Lower leg skin (tissue), 4 donors: Measurements from ENCODE around the gene ASTL. TPM values are rescaled to one million over a fixed set of nuclear protein-coding genes. Genes with fewer than 3 reads are reported as not detected.

Source experiments
- DNase-seq, 2 donors: peaks; one replicate each; pipeline ENCODE4 v3.0.0-alpha.2; 2019; ENCODE audit warnings: low spot score in 2 of 2
- H3K4me3 ChIP-seq: fragments of 200-600 bp; sonication (generic); 2 replicates; pipeline ENCODE4 v1.5.1; 2017; ENCODE audit warnings: mild to moderate bottlenecking, low read depth; ENCODE audit not compliant: poor library complexity, severe bottlenecking
- POLR2A ChIP-seq, 2 donors: fragments of 450-650 bp; IDR thresholded peaks; one replicate each; pipeline ENCODE4 v1.6.1; 2016 to 2017; ENCODE audit warnings: antibody characterized with exemption in 2 of 2, mild to moderate bottlenecking in 1 of 2, moderate library complexity in 1 of 2
- WGBS, 2 donors: methylation state at CpG; one replicate each; pipeline ENCODE4 v1.1.5; 2018; 5-methylcytosine and 5-hydroxymethylcytosine counted together
- intact Hi-C: fragments of 100-400 bp; cut with DNase I; formaldehyde crosslinking; loops from one replicate; pipeline ENCODE4 v1.15.0; 2023; ENCODE audit warnings: low total_unique reads
- total RNA-seq, 4 donors: library from RNA; depleted of rRNA; stranded (reverse); fragments of >200 nt; gene quantifications; one replicate each; pipeline ENCODE4 v1.1.0, GENCODE V29; 2016
- TF ChIP-seq, protein P1 (sequence below), 3 donors: fragments of 450-650 bp; IDR thresholded peaks; one replicate each; pipeline ENCODE4 v1.5.1; 2016; ENCODE audit warnings: antibody characterized with exemption in 3 of 3, mild to moderate bottlenecking in 3 of 3, moderate library complexity in 2 of 3

ASTL gene
- total RNA-seq, 4 donors from 2014 or later, result 0.20 to 1.8 (median 0.63) TPM; not detected in 1

DNA sequence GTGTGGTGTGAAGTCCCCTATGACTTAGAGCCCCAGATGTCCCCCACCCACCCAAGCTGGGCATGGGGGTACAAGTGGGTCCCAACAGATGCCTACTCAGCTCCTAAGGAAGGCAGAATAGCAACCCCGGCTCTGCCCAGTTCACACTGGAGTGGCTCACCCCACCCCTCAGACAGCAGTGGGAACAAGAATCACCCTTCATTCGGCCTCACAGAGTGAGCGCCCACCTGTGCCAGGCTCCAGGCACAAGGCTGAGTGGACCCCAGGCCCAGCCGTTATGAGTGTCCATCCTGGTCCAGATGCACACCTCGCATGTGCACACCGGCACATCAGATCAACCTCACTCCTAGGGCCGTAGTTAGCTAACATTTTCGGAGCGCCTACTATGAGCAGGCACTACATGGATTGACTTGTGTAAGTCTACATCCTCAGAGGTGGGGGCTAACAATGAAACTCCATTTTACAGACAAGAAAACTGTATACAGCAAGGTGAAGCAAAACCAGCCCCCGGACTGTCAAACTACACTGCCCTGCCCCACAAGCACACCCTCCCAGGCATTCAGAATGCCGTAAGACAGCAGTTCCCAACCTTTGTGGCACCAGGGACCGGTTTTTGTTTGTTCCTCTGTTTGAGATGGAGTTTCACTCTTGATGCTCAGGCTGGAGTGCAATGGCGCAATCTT lies 2.8 kb upstream of the ASTL start:
- 93% methylated on average over 13 of the region's 13 CpGs for WGBS, 2 donors
- intact Hi-C loops, result no loop called here
- TF ChIP-seq, protein P1, sequence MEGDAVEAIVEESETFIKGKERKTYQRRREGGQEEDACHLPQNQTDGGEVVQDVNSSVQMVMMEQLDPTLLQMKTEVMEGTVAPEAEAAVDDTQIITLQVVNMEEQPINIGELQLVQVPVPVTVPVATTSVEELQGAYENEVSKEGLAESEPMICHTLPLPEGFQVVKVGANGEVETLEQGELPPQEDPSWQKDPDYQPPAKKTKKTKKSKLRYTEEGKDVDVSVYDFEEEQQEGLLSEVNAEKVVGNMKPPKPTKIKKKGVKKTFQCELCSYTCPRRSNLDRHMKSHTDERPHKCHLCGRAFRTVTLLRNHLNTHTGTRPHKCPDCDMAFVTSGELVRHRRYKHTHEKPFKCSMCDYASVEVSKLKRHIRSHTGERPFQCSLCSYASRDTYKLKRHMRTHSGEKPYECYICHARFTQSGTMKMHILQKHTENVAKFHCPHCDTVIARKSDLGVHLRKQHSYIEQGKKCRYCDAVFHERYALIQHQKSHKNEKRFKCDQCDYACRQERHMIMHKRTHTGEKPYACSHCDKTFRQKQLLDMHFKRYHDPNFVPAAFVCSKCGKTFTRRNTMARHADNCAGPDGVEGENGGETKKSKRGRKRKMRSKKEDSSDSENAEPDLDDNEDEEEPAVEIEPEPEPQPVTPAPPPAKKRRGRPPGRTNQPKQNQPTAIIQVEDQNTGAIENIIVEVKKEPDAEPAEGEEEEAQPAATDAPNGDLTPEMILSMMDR (IDR thresholded peaks at IDR 0.05), result no peak
- TF ChIP-seq POLR2A (IDR thresholded peaks at IDR 0.05), result no peak
- no peak overlapping the region for H3K4me3 ChIP-seq
- DNase-seq, result no peak

DNA sequence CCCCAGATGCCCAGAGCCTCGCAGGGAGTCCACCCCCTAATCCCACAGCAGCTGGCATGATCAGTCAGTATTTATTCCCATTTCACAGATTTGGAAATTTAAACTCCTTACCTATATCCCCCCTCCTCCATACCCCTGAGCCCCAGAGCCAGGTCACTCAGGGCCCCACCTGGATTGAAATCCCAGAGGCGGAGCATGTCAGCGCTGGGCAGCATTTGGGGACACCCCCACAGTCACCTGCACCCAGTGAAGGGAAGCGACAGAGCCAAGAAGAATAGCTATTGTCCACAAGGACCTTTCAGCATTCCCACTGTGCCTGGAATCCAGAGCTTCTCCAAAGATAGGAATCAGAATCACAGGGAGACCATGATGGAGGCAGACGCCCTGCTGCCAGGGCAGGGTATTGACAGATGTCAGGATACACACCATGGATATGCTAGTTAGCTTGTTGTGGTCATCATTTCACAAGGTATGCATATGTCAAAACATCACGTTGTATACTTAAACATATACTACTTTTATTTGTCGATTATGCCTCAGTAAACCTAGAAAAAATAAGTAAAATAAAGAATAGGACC lies 968 bp upstream of the ASTL start:
- 74 to 83% methylated on average over 6 to 7 of the region's 7 CpGs for WGBS, 2 donors
- no peak overlapping the region for H3K4me3 ChIP-seq
- TF ChIP-seq POLR2A (IDR thresholded peaks at IDR 0.05), result no peak
- TF ChIP-seq, protein P1 (IDR thresholded peaks at IDR 0.05), result no peak
- DNase-seq, result no peak
- intact Hi-C loops, result no loop called here

DNA sequence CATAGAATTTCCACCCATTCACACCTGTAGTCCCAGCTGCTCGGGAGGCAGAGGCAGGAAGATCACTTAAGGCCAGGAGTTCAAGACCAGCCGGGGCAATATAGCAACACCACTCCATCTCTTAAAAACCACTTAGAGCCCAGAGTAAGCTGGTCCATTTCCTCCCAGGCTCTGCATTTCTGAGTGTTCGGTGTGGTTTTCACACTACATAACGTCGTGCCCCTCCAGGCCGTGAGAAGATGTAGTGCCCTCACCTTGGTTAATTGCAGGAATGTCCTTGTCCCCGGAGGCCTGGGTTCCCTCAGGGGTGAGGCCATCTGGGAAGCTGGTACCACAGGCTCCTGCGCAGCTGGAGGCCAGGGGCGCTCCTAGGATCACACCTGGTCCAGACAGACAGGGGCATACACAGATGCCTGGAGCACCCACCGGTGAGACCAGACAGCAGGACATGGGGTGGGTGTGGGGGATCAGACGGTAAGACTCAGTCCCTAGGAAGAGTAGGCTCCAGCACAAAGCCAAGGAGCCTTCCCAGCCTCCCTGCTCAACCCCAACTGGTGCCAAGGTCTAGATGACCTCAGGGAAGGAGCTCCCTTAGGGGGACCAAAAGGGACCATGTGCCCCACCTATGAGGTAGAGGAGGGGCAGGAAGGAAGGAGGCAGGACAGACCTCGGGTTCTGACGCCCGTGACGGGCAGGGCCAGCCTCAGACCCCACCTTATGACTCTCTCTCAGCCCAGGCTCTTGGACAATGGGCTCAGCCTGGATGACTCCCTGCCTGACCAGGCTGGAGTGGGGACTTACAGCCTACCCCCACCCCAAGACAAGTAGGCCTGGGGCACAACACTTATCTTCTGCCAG lies 752 bp downstream of the ASTL start:
- H3K4me3 ChIP-seq, result no peak overlapping the region
- no peak for TF ChIP-seq POLR2A (IDR thresholded peaks at IDR 0.05)
- TF ChIP-seq, protein P1 (IDR thresholded peaks at IDR 0.05), result no peak
- WGBS, 2 donors, result 81 to 83% methylated on average over 15 of the region's 15 CpGs
- DNase-seq, result no peak
- intact Hi-C loops, result no loop called here

DNA sequence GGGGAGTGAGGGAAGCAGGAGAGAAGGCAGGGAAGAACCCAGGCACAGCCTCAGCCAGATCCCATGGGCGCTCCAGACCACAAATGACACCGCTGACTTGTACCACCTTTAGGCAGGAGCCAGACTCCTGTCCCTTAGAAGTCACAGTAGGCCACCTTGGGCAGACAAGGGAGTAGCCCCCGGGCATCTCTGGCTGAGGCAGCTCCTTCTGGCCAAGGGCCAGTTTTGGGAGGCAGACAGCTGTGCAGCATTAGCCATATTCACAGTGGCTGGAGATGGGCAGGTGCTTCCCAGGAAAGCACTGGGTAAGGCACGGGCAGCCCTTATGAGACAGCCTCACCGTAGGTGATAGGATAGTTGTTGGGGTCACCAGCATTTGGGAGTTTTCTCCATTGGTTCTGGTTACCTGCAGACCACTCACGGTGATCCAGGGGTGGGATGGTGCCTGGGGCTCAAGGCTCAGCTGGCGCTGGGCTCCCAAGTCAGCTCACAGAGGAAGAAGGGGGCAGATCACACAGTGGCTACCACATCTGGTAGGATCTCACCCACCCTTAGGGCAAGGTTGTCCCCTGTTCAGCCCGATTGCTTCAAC lies 2.1 kb downstream of the ASTL start:
- intact Hi-C loops, result no loop called here
- TF ChIP-seq POLR2A (IDR thresholded peaks at IDR 0.05), result no peak
- TF ChIP-seq, protein P1 (IDR thresholded peaks at IDR 0.05), result no peak
- H3K4me3 ChIP-seq, result no peak overlapping the region
- DNase-seq, result no peak
- WGBS, 2 donors, result 72 to 87% methylated on average over 7 of the region's 8 CpGs

DNA sequence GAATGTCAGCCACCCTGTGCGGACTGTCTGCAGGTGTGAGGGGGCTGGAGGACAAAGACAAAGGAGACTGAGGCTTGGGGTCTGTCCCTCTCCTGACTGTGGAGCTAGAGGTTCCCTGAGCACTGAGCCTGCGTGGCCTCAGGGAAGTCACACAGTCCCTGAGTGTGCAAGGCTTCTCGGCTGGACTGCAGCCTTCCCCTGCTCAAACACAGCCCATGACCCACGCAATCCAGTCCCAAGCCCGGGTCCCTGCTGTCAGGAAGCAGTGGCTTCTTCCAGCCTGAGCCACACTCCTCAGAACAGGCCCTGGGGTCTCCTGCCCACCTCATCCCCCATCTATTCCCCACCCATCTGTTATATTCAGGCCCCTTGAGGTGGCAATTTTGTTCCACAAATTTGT lies 2.7 kb downstream of the ASTL start:
- DNase-seq, result no peak
- 78 to 86% methylated on average over 5 of the region's 5 CpGs for WGBS, 2 donors
- intact Hi-C loops, result no loop called here
- TF ChIP-seq, protein P1 (IDR thresholded peaks at IDR 0.05), result no peak
- no peak for TF ChIP-seq POLR2A (IDR thresholded peaks at IDR 0.05)
- H3K4me3 ChIP-seq, result no peak overlapping the region
